Skin epidermis (tissue), 12 donors: ENCODE data around the gene BANP.
"Not testable (repeated sequence)": the region's sequence is repeated elsewhere in the genome, so short reads cannot be mapped to it uniquely, and the experiment has no call there.

Experiments
- H3K27ac ChIP-seq, 21 experiments: fragments of 200-600 bp; sonication (generic) in 11 of 21; one replicate each; pipeline ENCODE4 v1.5.0; 2020; ENCODE audit warnings: mild to moderate bottlenecking in 3 of 21, inconsistent platforms in 2 of 21, moderate library complexity in 2 of 21
- H3K4me3 ChIP-seq, 7 experiments: fragments of 200-600 bp; sonication (generic) in 2 of 7; one replicate each; pipeline ENCODE4 v1.5.0; 2020; ENCODE audit warnings: inconsistent platforms in 2 of 7, mild to moderate bottlenecking in 2 of 7, moderate library complexity in 1 of 7

Gene BANP

GRCh38 chr16:88036640-88036996 lies 85.4 kb downstream of the BANP start:
- H3K4me3 ChIP-seq, H3K27ac ChIP-seq: not testable (repeated sequence)

- not testable (repeated sequence) for H3K27ac ChIP-seq, H3K4me3 ChIP-seq
Measured at GRCh38 chr16:88037359-88037758, 86.1 kb downstream of the BANP start.

GRCh38 chr16:88037876-88038525 lies 86.8 kb downstream of the BANP start:
- H3K27ac ChIP-seq, H3K4me3 ChIP-seq: not testable (repeated sequence)

GRCh38 chr16:88038526-88038908 lies 87.3 kb downstream of the BANP start:
- H3K4me3 ChIP-seq, H3K27ac ChIP-seq: not testable (repeated sequence)

- no peak overlapping the region for H3K27ac ChIP-seq
- H3K4me3 ChIP-seq, result no peak overlapping the region
Measured at GRCh38 chr16:88039591-88039990, 88.4 kb downstream of the BANP start.

GRCh38 chr16:88040196-88040876 lies 89.1 kb downstream of the BANP start:
- not testable (repeated sequence) for H3K4me3 ChIP-seq, H3K27ac ChIP-seq

- H3K4me3 ChIP-seq, H3K27ac ChIP-seq: not testable (repeated sequence)
Measured at GRCh38 chr16:88040877-88041244, 89.6 kb downstream of the BANP start.

GRCh38 chr16:88041506-88041905 lies 90.3 kb downstream of the BANP start:
- not testable (repeated sequence) for H3K27ac ChIP-seq, H3K4me3 ChIP-seq

GRCh38 chr16:88041986-88042562 lies 90.8 kb downstream of the BANP start:
- not testable (repeated sequence) for H3K27ac ChIP-seq, H3K4me3 ChIP-seq

GRCh38 chr16:88043208-88043910 lies 92.1 kb downstream of the BANP start:
- not testable (repeated sequence) for H3K4me3 ChIP-seq, H3K27ac ChIP-seq

GRCh38 chr16:88044121-88044581 lies 92.9 kb downstream of the BANP start:
- not testable (repeated sequence) for H3K4me3 ChIP-seq, H3K27ac ChIP-seq

GRCh38 chr16:88045361-88045760 lies 94.1 kb downstream of the BANP start:
- H3K27ac ChIP-seq, H3K4me3 ChIP-seq: not testable (repeated sequence)

GRCh38 chr16:88045820-88046303 lies 94.6 kb downstream of the BANP start:
- H3K27ac ChIP-seq, result no peak overlapping the region
- no peak overlapping the region for H3K4me3 ChIP-seq

- Histone ChIP-seq H3K27ac (no peak overlapping the region), H3K4me3 (no peak overlapping the region)
Measured at GRCh38 chr16:88047462-88047861, 96.2 kb downstream of the BANP start.

GRCh38 chr16:88048985-88049384 lies 97.8 kb downstream of the BANP start:
- no peak overlapping the region for H3K4me3 ChIP-seq

GRCh38 chr16:88049561-88050545 lies 98.6 kb downstream of the BANP start:
- H3K27ac ChIP-seq, result no peak overlapping the region
- no peak overlapping the region for H3K4me3 ChIP-seq

More at GRCh38 chr16:88048985-88049384, 97.8 kb downstream of the BANP start:
- H3K27ac ChIP-seq, result no peak overlapping the region

GRCh38 chr16:88050952-88051660 lies 99.9 kb downstream of the BANP start:
- Histone ChIP-seq H3K27ac (no peak overlapping the region), H3K4me3 (no peak overlapping the region)

GRCh38 chr16:88052661-88053060 lies 101.4 kb downstream of the BANP start:
- no peak overlapping the region for H3K27ac ChIP-seq
- H3K4me3 ChIP-seq, result no peak overlapping the region

- H3K27ac ChIP-seq, H3K4me3 ChIP-seq: not testable (repeated sequence)
Measured at GRCh38 chr16:88053479-88053878, 102.2 kb downstream of the BANP start.
